Spleen (tissue), 11 donors: Measurements from ENCODE around the gene DPF3. TPM values are rescaled to one million over a fixed set of nuclear protein-coding genes. Genes with fewer than 3 reads are reported as not detected.
A peak's percentile ranks its signal among the peaks of the same experiment; 100 is the strongest.

Experiments
- DNase-seq: peaks from one replicate; pipeline ENCODE4 v3.0.0-alpha.2; 2020
- H3K27ac ChIP-seq, 8 donors: fragments of 200-600 bp; sonication (generic) in 7 of 8; 1 replicate in 4 of 8; 2 replicates in 4 of 8; pipeline versions ENCODE4 v1.5.0 to v1.8.0; 2016 to 2021; ENCODE audit warnings: inconsistent platforms in 4 of 8, mild to moderate bottlenecking in 4 of 8, moderate library complexity in 1 of 8
- H3K27me3 ChIP-seq, 7 donors: fragments of 200-600 bp; sonication (generic) in 6 of 7; replicated peaks in 1 of 7; 1 replicate in 4 of 7; 2 replicates in 3 of 7; pipeline versions ENCODE4 v1.5.0 to v1.8.0; 2016 to 2021; ENCODE audit warnings: inconsistent platforms in 3 of 7, mild to moderate bottlenecking in 1 of 7
- H3K36me3 ChIP-seq, 6 donors: fragments of 200-600 bp; sonication (generic) in 5 of 6; 1 replicate in 4 of 6; 2 replicates in 2 of 6; pipeline versions ENCODE4 v1.5.0 to v1.8.0; 2016 to 2021; ENCODE audit warnings: inconsistent platforms in 2 of 6
- H3K4me1 ChIP-seq, 6 donors: fragments of 200-600 bp; sonication (generic) in 5 of 6; 1 replicate in 3 of 6; 2 replicates in 3 of 6; pipeline versions ENCODE4 v1.5.0 to v1.8.0; 2016 to 2021; ENCODE audit warnings: inconsistent platforms in 3 of 6
- H3K4me3 ChIP-seq, 8 donors: fragments of 200-600 bp; sonication (generic) in 7 of 8; 1 replicate in 4 of 8; 2 replicates in 4 of 8; pipeline versions ENCODE4 v1.5.0 to v1.8.0; 2016 to 2021; ENCODE audit warnings: inconsistent platforms in 4 of 8, mild to moderate bottlenecking in 4 of 8, moderate library complexity in 2 of 8
- H3K9me3 ChIP-seq, 8 donors: fragments of 200-600 bp; sonication (generic) in 7 of 8; 1 replicate in 4 of 8; 2 replicates in 4 of 8; pipeline versions ENCODE4 v1.5.0 to v1.8.0; 2016 to 2021; ENCODE audit warnings: inconsistent platforms in 4 of 8
- POLR2A ChIP-seq, 3 donors: fragments of 450-650 bp; IDR thresholded peaks; one replicate each; pipeline ENCODE4 v1.5.1; 2017; ENCODE audit warnings: antibody characterized with exemption in 3 of 3, mild to moderate bottlenecking in 1 of 3
- POLR2AphosphoS5 ChIP-seq, 3 donors: sonication (generic); formaldehyde crosslinking; IDR thresholded peaks; one replicate each; pipeline ENCODE4 v1.5.1; 2017; ENCODE audit warnings: antibody characterized with exemption in 3 of 3
- whole genome bisulfite sequencing, 5 donors: extraction: QIAGEN DNeasy Blood & Tissue Kit in 3 of 5; methylation state at CpG; one replicate each; pipeline versions ENCODE4 v1.1.5 to v1.1.7; 2013 to 2018; 5-methylcytosine and 5-hydroxymethylcytosine counted together
- intact Hi-C: fragments of 100-400 bp; cut with DNase I; formaldehyde crosslinking; loops from one replicate; pipeline ENCODE4 v1.15.0; 2023; ENCODE audit warnings: low total_unique reads
- polyA plus RNA-seq, 3 donors: library from polyadenylated mRNA; stranded (reverse); fragments of 200-250 nt; gene quantifications; one replicate each; pipeline ENCODE4 v1.2.1, GENCODE V29; 2013
- total RNA-seq, 7 donors: library from RNA; depleted of rRNA in 3 of 7; stranded (reverse); fragments of >200 nt in 3 of 7; fragmentation: NEBNext Ultra II Directional in 4 of 7; extraction: Animal tissue kit (Norgen Biotek cat#: 25700) in 4 of 7; gene quantifications; one replicate each; pipeline versions ENCODE4 v1.1.0 to v1.2.1, GENCODE V29; 2016 to 2021
- TF ChIP-seq, protein P1 (sequence below), 11 experiments: fragments of 200-600 bp in 7 of 11; fragments of 450-650 bp in 4 of 11; sonication (generic) in 4 of 11; IDR thresholded peaks in 8 of 11; conservative IDR thresholded peaks in 3 of 11; 1 replicate in 7 of 11; 2 replicates in 4 of 11; pipeline versions ENCODE4 v1.4.0 to v1.8.0; 2016 to 2021; ENCODE audit warnings: antibody characterized with exemption in 11 of 11, inconsistent platforms in 4 of 11, mild to moderate bottlenecking in 1 of 11
- donor health status: healthy with polysubstance abuse.
- donor health status: DM: no; HTN: no; CAD: no; lungs with moderate emphysema.
- donor health status: DM: no; HTN: no; CAD: no.
- donor health status: Bipolar disorder and iron deficiency.
- donor health status: healthy.
- donor health status: DM: no; HTN: no; CAD: no.
- donor health status: DM: yes; HTN: yes; CAD: no.

Gene DPF3
- total and polyA plus RNA-seq, 10 donors = 0.76 to 8.9 (median 3.0) TPM

GRCh38 chr14:72792051-72792788 lies 101.7 kb downstream of the DPF3 start:
- intact Hi-C loops = no loop called here
- no peak overlapping the region for H3K27ac ChIP-seq
- no peaks in the 10 kb centered on the region for H3K9me3 ChIP-seq
- no peaks in the 10 kb centered on the region for H3K36me3 ChIP-seq
- no peak for DNase-seq
- peaks cover 0 to 39% (median 11%) of the 10 kb centered on the region in 6 donors for H3K4me1 ChIP-seq
- TF ChIP-seq POLR2A (IDR thresholded peaks at IDR 0.05) (no peak), POLR2AphosphoS5 (IDR thresholded peaks at IDR 0.05) (no peak)
- TF ChIP-seq, protein P1, sequence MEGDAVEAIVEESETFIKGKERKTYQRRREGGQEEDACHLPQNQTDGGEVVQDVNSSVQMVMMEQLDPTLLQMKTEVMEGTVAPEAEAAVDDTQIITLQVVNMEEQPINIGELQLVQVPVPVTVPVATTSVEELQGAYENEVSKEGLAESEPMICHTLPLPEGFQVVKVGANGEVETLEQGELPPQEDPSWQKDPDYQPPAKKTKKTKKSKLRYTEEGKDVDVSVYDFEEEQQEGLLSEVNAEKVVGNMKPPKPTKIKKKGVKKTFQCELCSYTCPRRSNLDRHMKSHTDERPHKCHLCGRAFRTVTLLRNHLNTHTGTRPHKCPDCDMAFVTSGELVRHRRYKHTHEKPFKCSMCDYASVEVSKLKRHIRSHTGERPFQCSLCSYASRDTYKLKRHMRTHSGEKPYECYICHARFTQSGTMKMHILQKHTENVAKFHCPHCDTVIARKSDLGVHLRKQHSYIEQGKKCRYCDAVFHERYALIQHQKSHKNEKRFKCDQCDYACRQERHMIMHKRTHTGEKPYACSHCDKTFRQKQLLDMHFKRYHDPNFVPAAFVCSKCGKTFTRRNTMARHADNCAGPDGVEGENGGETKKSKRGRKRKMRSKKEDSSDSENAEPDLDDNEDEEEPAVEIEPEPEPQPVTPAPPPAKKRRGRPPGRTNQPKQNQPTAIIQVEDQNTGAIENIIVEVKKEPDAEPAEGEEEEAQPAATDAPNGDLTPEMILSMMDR (IDR thresholded peaks at IDR 0.05 in 8 of 11, conservative IDR thresholded peaks at IDR 0.05 in 3 of 11) = no peak
- peak overlapping the region in 1 of 8 donors; percentile 16 for H3K4me3 ChIP-seq
- WGBS, 5 donors = 57 to 74% (median 64%) methylated on average over 14 to 16 of the region's 16 CpGs
- no peaks in the 10 kb centered on the region for H3K27me3 ChIP-seq

DNA sequence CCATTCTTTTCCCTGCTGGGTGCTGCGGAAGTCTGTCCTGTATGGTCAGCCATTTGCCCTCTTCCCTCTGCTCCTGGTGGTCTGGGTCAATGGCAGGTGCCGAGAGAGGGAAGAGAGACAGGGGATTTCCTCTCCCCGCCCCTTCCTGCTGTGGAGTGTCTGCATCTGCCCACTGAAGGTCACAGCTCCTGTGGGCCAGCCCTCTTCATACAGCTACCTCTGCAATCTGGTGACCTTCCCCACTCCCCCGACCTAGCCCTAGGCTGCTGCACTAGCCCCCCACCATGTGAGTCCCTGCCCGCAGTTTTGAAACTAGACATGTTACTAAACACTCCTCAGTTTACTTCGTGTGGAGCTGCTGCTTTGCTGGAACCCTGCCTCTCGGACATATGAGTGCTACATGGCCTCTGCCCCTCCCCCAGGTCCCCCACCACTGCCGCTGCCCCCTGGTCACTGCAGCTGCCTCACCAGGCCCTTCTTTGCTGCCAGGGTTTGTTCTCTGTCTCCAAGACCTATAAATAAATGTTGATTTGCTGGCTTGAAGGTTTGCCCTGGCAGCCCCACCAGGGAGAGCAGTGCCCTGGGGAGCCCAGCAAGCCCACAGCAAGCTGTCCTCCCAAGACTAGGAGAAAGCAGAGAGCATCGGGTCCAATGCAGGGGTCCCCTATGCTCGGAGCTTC lies 102.9 kb downstream of the DPF3 start:
- H3K4me1 ChIP-seq = peaks cover 0 to 39% (median 11%) of the 10 kb centered on the region in 6 donors
- no peaks in the 10 kb centered on the region for H3K9me3 ChIP-seq
- no peaks in the 10 kb centered on the region for H3K36me3 ChIP-seq
- no peak overlapping the region for H3K27ac ChIP-seq
- intact Hi-C loops = no loop called here
- no peaks in the 10 kb centered on the region for H3K27me3 ChIP-seq
- H3K4me3 ChIP-seq = no peak overlapping the region
- TF ChIP-seq POLR2A (IDR thresholded peaks at IDR 0.05) = no peak
- TF ChIP-seq, protein P1 (IDR thresholded peaks at IDR 0.05 in 8 of 11, conservative IDR thresholded peaks at IDR 0.05 in 3 of 11) = no peak
- TF ChIP-seq POLR2AphosphoS5 (IDR thresholded peaks at IDR 0.05) = no peak
- DNase-seq = no peak
- WGBS, 5 donors = 62 to 88% (median 67%) methylated on average over 10 of the region's 10 CpGs

DNA sequence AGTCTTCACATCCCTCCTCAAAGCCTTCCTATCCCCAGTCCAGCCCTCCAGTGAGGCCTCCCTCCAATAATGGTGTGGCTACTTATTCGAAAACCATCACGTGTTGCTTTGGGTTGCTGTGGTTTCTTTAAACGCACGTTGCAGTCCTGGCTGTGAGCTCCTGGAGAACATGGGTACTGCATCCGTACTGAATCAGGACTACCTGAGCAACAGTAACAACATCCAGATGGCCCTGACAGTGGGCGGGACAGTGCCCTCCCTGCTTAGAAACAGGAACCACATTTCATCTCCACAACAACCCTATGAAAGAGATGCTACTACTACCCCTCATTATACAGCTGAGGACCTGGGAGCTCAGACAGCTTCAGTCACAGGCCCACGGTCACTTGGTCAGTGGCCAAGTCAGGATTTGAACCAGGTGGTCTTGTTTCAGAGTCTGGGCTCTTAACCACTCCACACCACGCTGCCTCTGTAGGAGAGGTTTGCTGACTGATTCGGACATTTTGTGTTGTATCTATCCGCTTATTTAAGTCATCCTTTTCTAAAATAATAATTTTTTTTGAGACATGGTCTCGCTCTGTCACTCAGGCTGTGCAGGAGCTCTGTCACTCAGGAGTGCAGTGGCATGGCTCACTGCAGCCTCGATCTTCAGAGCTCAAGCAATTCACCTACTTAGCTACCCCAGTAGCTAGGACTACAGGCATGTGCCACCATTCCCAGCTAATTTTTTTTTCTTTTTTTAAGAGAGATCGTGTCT lies 104.8 kb downstream of the DPF3 start:
- Histone ChIP-seq H3K36me3 (no peaks in the 10 kb centered on the region), H3K4me1 (peaks cover 0 to 39% (median 11%) of the 10 kb centered on the region in 6 donors), H3K4me3 (no peak overlapping the region), H3K27me3 (no peaks in the 10 kb centered on the region), H3K27ac (no peak overlapping the region), H3K9me3 (no peaks in the 10 kb centered on the region)
- WGBS, 5 donors = 91 to 97% (median 92%) methylated on average over 13 of the region's 13 CpGs
- no peak for TF ChIP-seq POLR2A (IDR thresholded peaks at IDR 0.05)
- intact Hi-C loops = no loop called here
- DNase-seq = no peak

DNA sequence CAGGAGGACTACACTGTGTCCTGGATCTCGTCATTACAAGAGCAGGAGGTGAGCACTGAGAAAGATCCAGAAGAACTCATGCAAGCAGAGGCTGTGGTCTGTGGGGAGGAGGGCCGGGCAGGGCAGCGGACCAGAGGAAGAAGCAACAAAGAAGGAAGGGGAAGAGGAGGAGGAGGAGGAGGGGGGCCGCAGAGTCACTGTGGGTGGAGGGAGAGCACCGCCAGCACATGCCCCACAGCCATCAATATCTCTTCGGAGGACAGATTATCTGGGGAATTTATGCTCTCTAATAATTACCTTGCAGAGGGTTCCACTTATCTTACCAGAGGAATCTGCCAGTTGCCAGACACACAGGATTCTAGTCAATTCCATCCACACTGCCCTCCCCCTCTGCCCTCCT lies 105.6 kb downstream of the DPF3 start:
- no peaks in the 10 kb centered on the region for H3K36me3 ChIP-seq
- no peak overlapping the region for H3K4me3 ChIP-seq
- H3K9me3 ChIP-seq = no peaks in the 10 kb centered on the region
- H3K27me3 ChIP-seq = no peaks in the 10 kb centered on the region
- intact Hi-C loops = no loop called here
- H3K4me1 ChIP-seq = peaks cover 0 to 39% (median 11%) of the 10 kb centered on the region in 6 donors
- no peak overlapping the region for H3K27ac ChIP-seq
- no peak for DNase-seq
- 28 to 44% (median 34%) methylated on average over 6 of the region's 6 CpGs for WGBS, 5 donors
- TF ChIP-seq, protein P1 (IDR thresholded peaks at IDR 0.05 in 8 of 11, conservative IDR thresholded peaks at IDR 0.05 in 3 of 11) = no peak
- TF ChIP-seq POLR2AphosphoS5 (IDR thresholded peaks at IDR 0.05) (no peak), POLR2A (IDR thresholded peaks at IDR 0.05) (no peak)
